Stimulated activated CD8-positive, alpha-beta memory T cell treated with anti-CD3 and anti-CD28 coated beads, Interleukin-4, amount 100 ng/mL, for 1 hour (primary cell): Measurements from ENCODE around the gene KRTAP3-2.
"Not testable (repeated sequence)": the region's sequence is repeated elsewhere in the genome, so short reads cannot be mapped to it uniquely, and the experiment has no call there.

Source experiments
- DNase-seq, 2 donors: peaks; one replicate each; pipeline ENCODE4 v3.0.0-alpha.2; 2020; ENCODE audit warnings: low read depth in 2 of 2, low spot score in 1 of 2

KRTAP3-2 gene

GRCh38 chr17:40999563-40999962 is at the start of gene KRTAP3-2:
Gene KRTAP3-2, minus strand, starts transcription at chr17:40999906. Its CDS starts 53 bp downstream, at chr17:40999853.
- not testable (repeated sequence) for DNase-seq

DNA sequence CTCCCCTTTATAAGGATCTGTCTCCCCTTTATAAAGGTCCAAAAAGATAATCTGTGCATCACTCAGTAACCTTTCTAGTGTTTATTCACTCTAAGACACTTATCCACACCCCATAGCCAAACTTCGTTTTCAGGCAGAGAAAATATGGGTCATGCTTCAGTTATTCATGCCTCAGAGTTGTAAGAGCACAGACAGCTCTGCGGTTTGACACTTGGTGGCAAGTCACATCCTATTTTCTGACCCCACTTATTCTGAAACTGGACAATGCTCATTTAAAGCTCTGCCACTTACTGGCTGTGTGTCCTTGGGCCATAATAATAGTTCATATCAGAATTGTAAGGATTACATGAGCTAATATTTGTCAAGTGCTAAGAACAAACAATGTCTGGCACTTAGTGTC is 49.4 kb upstream of the KRTAP3-2 start:
- DNase-seq: no peak

DNA sequence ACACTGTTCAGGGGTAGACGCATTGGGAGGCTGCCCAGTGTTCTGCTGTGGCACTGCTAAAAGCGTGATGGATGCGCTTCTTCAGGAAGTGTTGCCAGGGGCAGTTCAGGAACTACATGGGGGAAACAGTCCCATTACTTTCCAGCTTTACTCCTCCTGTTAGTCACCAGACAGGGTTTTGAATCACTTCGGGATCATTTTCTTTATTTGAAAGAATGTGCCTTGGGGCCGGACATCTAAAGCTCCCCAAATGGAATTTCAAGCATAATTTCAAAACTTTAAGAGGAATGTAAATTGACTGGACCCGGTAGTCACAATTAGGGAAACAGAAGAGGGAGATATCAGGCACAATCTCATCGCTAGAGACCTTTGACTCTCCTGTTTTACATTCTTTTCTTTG is 48.7 kb upstream of the KRTAP3-2 start:
- DNase-seq: no peak

GRCh38 chr17:41046735-41047465 is 47.2 kb upstream of the KRTAP3-2 start, which contains the start of gene KRTAP2-1:
Gene KRTAP2-1, minus strand, starts transcription at chr17:41047316. Its CDS starts 49 bp downstream, at chr17:41047267.
- not testable (repeated sequence) for DNase-seq

- DNase-seq: no peak
Measured at GRCh38 chr17:41042953-41043352, 43.2 kb upstream of the KRTAP3-2 start.

- not testable (repeated sequence) for DNase-seq
Measured at GRCh38 chr17:41040783-41041571, 41.3 kb upstream of the KRTAP3-2 start, which contains the start of gene KRTAP1-1. Gene KRTAP1-1, minus strand, starts transcription at chr17:41041450. Its CDS starts 53 bp downstream, at chr17:41041397.

GRCh38 chr17:41037853-41038350 is 38.2 kb upstream of the KRTAP3-2 start:
- DNase-seq: no peak

DNA sequence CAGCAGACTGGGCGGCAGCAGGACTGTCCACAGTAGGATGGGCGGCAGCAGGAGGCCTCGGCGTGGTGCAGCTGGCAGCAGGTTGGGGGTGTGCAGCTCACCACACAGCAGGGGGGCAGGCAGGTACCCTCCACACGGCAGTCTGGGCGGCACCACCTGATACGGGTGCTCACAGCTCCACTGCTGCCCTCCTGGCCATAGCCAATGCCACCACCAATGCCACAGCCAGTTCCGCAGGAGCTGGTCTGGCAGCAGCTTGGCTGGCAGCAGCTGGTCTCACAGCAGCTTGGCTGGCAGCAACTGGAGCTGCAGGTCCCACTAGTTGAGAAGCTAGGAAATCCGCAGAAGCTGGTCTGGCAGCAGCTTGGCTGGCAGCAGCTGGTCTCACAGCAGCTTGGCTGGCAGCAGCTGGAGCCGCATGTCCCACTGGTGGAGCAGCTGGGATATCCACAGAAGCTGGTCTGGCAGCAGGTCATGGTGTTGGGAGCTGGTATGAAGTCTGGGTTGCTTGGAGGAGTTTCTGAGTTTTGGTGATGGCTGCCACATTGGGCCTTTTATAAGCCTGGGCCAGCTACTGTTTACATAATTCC is 34.7 kb upstream of the KRTAP3-2 start, which contains the start of gene KRTAP1-3:
KRTAP1-3 (minus strand) TSS at position 529 of the 590 bp plus-strand sequence; CDS start at position 476, 53 bp downstream.
- DNase-seq: not testable (repeated sequence)

DNA sequence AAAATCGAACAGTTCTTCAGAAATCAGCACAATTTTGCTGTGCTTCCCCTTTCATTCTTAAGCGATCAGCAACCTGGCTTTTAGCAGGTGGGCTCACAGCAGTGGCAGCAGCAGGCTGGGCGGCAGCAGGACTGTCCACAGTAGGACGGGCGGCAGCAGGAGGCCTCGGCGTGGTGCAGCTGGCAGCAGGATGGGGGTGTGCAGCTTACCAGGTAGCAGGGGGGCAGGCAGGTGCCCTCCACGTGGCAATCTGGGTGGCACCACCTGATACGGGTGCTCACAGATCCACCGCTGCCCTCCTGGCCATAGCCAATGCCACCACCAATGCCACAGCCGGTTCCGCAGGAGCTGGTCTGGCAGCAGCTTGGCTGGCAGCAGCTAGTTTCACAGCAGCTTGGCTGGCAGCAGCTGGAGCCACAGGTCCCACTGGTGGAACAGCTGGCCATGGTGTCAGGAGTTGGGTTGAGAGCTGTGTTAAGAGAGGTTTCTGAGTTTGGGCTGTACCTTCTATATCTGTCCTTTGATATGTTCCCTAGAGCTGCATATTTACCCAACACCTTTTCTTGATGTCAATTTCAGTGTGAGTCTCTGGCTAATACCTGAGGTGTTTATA is 30.0 kb upstream of the KRTAP3-2 start, which contains the start of gene KRTAP1-4:
KRTAP1-4 (minus strand) TSS at position 563 of the 613 bp plus-strand sequence; CDS start at position 446, 117 bp downstream.
- no peak for DNase-seq

DNA sequence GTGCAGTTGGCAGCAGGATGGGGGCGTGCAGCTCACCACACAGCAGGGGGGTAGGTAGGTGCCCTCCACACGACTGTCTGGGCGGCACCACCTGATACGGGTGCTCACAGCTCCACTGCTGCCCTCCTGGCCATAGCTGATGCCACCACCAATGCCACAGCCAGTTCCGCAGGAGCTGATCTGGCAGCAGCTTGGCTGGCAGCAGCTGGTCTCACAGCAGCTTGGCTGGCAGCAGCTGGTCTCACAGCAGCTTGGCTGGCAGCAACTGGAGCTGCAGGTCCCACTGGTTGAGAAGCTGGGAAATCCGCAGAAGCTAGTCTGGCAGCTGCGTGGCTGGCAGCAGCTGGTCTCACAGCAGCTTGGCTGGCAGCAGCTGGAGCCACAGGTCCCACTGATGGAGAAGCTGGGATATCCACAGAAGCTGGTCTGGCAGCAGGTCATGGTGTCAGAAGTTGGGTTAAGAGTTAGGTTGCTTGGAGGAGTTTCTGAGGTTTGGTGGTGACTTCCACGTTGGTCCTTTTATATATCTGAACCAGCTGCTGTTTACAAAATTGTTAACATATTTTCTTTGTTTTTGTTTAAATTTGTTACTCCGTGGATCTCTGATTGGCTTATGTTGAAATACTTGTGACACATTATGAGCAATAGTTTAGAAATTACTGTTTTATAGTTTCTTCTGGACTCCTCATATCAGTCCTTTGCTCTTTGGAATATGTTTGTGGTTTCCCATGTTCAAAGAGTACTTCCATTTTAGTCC is 27.2 kb upstream of the KRTAP3-2 start, which contains the start of gene KRTAP1-5:
KRTAP1-5 (minus strand) TSS at position 494 of the 757 bp plus-strand sequence; CDS start at position 441, 53 bp downstream.
- DNase-seq: no peak

GRCh38 chr17:41024697-41025096 is 25.0 kb upstream of the KRTAP3-2 start:
- DNase-seq: no peak

DNA sequence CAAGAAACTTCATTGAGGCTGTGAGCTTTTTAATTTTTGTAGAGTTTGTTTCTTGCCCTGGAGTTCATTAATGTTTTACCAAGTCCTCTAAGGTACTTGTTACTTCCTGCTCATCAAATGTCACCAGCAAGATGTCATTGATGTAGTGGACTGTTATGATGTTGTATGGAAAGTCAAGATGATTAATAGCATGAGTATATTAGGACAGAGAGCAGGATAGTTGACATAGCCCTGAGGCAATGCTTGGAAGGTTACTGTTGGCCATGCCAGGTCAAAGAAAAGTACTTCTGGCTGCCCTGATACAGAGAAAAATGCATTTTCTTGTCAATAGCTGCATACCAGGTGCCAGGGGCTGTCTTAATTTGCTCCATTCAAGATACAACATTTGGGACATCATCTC is 20.6 kb upstream of the KRTAP3-2 start:
- DNase-seq: no peak

DNA sequence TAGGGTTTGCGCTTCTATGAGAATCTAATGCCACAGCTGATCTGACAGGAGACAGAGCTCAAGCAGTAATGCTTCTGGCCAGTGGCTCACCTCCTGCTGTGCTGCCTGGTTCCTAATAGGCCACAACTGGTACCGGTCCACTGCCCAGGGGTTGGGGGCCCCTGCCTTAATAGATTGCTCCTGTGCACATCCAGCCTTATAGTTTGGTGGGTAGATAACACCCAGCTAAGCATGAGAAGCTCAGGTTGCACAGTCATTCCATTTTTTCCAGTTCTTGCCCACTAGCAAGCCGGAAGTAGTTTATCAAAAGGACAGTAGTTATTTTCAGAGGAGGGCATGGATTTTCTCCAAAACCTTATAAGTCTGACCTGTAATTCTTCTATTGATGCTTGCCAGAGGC is 19.7 kb upstream of the KRTAP3-2 start:
- DNase-seq: no peak

- no peak for DNase-seq
Measured at GRCh38 chr17:41018541-41018940, 18.8 kb upstream of the KRTAP3-2 start.

DNA sequence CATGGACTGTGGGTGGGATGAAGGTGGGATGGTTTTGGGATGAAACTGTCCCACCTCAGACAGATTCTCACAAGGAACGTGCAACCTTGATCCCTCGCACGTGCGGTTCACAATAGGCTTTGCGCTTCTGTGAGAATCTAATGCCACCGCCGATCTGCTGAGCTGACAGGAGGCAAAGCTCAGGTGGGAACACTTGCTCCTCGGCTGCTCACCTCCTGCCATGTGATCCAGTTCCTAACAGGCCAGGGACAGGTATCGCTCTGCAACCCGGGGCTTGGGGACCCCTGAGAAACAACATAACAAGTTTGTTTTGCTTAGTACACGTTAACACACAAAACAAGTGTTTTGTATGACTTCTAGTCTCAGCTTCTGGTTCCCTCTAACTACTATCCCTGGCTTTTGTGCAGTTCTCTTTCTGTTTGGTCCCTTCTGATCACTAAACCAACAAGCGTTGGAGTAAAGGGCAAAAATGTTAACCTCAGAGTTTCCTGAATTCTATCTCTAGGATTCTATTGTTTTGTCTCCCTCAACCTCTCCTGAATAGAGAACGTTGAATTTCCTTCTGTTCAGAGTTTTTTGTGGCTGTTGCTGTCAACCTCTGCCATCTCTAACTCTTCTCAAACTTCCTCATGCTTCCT is 17.0 kb upstream of the KRTAP3-2 start:
- no peak for DNase-seq

DNA sequence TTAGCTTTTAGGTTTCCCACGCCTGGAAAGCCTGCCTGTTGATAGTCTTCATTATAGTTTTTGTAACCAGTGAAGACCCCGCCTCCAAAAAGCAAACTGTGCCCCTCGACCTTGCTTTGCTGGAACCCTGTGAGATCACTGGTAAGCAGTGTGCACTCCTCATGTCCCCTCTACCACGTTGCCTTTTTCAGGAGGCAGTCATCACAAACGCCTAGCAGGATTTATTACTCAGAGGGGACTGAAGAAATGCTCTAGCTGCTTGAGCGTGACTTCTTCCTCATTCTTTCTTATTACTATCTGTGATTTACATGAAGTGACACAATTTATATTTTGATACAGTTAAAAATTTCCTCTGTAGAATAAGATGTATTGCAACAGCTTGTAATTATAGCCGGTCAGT is 15.7 kb upstream of the KRTAP3-2 start:
- DNase-seq: no peak

GRCh38 chr17:41013606-41014005 is 13.9 kb upstream of the KRTAP3-2 start:
- DNase-seq: no peak

- DNase-seq: no peak
Measured at GRCh38 chr17:41013181-41013580, 13.5 kb upstream of the KRTAP3-2 start.

DNA sequence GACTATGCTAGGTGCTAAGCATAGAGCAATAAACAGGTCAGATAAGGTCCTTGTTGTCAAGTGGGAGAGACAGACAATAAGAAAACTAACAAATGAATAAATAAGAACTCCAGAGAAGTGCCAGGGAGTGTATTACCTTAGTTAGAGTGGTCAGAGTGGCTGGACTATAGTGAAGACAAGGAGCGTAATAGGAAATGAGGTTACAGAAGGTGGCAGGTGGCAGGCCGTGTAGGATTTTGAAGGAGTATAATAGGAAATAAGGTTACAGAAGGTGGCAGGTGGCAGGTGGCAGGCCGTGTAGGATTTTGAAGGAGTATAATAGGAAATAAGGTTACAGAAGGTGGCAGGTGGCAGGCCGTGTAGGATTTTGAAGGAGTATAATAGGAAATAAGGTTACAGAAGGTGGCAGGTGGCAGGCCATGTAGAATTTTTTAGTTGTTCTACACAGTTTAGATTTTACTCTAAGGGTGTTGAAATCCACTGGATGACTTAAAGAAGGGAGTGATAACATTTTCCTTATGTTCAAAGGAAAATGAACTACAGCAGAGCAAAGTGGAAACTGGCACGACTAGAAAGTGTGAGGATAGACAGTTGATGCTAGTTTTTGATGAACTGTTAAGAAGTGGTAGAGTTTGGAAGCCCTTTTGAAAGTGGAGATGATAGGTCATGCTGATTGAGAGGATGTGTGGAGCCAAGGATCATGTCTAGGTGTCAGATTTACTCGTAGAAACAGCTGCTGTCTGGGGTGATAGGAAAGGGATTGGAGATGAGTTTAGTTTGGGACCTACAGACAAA is 12.8 kb upstream of the KRTAP3-2 start:
- no peak for DNase-seq
